ENCODE measurements around the gene MLX.
"Not testable (repeated sequence)": the region's sequence is repeated elsewhere in the genome, so short reads cannot be mapped to it uniquely, and the experiment has no call there.

The MLX gene

DNA sequence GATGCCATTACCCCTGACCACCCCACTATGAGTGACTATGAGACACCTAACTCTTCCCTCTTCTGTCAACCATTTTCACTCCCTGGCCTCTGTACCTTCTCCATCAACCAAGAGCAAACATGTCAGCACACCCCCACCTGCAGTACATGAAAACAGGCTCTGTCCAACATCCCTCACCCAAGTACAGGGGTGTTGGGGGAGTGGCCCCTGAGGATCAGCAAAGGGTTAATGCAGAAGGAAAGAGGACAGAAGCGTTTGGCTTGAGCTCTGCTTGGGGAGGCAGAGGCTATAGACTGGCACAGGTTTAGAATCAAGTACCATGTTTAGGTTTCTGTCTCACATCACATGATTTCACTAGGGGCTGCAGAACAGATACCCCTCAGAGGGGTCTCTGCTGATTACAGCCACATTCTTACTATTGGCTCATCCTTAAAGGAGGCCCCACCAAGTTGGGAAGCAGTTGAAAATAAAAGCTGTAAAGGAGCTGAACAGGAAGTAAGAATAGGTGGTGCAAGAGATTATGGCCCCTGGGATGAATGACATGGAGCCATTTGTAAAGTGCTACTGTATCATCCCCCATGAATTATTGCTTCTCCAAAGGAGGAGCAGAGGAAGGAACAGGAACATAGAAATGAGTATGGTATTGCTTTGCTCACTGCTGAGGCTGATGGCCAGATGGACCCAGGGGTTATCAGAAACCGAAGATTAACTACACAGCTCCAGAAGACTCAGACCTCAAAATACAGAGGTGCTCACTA lies 13.1 kb downstream of the MLX start:
- DNase-seq (ENCODE audit: low read depth in 2 of 2), result no peak

DNA sequence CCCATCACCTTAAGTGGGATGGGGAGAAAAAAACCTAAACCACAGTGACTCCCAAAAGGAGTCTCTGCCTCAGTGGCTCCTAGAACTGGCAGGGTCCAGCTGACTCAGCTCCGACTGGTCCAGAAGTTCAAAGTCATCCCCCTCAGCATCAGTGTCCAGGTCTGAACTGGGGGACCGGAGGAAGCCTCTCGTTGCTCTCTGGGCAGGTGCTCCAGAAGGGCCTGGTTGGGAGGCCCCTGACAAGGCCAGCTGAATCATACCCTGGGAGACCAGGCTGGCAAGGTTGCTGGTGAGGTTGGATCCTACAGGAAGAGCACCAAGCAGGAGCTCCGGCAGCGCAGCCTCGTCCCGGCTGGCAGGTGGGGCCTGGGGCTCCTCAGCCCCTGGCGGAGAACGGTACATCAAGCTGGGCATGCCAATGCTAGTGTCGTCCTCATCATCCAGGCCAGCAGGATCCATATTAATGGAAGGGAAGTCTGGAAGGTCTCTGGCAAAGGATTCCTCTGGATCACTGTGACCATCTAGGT lies 14.9 kb downstream of the MLX start:
- no peak for DNase-seq (ENCODE audit: low read depth in 2 of 2)

DNA sequence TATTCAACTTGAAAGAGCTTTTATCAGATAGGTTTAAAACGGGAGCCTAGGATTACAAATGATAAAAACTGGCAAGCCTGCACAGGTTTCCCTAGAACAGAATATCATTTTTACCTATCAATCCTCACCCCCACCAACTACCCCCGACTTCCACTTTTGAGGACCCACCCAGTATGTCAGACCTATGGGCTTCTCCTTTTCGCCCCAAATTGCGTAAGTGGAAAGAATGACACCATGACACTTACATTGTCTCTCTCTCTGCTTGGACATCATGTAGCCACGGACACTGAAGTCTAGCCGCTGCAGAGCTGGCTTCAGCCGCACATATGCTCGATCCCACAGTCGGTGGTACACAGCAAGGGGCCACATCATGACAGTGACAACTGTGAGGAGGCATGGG lies 18.0 kb downstream of the MLX start:
- no peak for DNase-seq (ENCODE audit: low read depth in 2 of 2)

DNA sequence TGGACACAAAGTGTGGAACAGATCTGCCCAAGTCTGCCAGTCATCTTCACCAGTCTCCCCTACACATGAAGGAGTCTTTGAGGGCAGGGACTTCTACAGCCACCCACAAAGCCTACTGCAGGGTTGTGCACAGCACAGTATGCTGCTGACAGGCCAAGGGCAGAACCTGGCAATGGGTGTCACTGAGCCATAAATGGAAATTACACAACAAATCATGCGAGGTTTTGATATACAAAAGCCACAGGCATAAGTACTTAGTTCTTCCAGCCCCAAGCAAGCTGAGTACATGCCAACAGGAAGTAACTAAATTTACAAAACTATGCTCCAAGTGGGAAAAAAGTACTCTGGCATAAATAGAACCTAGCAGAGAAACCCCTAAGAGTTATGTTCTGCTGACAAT lies 18.5 kb downstream of the MLX start:
- no peak for DNase-seq (ENCODE audit: low read depth in 2 of 2)

DNA sequence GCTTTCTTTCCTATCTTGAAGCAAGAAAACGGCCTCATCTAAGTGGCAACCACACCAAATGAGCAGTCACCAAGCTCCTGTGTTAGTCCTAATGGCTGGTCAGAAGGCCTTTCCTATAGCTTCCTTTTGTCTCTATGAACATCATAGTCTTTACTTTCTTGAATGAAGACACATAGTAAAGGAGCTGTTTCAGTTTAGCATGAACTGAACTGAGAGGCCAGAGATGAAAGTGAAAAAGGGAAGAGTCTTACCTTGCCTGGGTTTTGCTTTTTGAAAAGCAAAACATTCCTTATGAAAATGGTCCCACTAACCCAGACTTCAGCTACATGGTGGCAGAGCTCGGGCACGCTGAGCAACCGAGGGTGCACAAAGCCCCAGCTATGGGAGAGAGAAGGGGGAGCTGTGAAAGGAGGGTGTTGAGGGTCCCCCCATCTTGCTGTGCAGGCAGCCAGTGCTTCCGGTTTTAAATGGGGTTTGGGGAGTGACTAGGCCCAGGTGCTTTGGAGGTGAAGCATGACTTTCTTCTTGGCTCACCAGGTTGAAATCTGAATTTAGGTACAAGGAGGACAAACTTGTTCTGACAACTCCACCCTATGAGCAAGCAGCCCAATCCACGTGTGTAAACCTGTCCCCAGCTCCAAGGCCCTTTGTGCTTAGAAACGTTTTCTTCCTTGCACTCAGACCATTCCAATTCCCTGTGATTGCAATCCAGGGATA lies 19.8 kb downstream of the MLX start:
- DNase-seq (ENCODE audit: low read depth in 2 of 2), result no peak

DNA sequence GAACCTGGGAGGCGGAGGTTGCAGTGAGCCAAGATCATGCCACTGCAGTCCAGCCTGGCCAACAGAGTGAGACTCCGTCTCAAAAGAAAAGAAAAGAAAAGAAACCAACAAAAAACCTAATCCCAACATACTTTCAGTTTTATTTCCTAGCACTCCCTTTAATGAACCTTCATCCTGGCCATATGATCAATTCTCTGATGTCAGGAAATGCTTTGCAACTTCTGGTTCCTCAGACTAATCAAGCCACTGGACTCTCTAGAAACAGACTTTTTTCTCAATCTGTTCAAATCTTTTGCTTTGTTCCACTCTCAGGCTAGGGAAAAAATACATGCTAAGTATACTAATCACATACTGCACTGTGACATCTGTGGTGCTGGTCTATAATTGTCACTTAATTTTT lies 24.0 kb downstream of the MLX start:
- no peak for DNase-seq (ENCODE audit: low read depth in 2 of 2)

DNA sequence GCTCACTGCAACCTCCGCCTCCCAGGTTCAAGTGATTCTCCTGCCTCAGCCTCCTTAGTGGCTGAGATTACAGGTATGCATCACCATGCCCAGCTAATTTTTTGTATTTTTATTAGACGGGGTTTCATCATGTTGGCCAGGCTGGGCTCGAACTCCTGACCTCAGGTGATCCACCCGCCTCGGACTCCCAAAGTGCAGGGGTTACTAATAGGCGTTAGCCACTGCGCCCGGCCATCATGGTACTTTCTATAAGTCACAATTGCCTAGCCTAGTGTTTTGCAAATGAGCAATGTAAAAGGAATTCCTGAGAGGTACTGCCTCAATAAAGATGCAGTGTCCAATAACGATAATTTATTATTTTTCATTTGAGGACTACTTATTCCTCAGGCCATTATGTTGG lies 24.5 kb downstream of the MLX start:
- no peak for DNase-seq (ENCODE audit: low read depth in 2 of 2)

DNA sequence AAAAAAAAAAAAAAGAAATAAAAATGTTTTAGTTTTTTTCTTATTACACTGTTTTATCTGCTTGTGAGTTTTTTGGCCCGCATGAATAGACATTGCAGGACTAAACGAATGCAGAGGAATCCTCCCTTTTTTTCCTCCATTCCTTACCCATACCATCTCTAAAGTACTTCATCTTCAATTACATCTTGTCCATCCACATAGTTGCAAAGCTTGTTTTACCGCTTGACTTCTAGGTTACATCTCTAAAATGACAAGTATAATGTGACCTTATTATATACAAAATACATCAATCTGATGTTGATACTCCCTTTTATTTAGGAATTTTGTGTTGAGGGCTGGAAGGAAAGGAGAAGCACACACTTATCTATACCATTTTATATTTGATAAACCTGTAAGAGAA lies 29.5 kb downstream of the MLX start:
- DNase-seq (ENCODE audit: low read depth in 2 of 2), result no peak

DNA sequence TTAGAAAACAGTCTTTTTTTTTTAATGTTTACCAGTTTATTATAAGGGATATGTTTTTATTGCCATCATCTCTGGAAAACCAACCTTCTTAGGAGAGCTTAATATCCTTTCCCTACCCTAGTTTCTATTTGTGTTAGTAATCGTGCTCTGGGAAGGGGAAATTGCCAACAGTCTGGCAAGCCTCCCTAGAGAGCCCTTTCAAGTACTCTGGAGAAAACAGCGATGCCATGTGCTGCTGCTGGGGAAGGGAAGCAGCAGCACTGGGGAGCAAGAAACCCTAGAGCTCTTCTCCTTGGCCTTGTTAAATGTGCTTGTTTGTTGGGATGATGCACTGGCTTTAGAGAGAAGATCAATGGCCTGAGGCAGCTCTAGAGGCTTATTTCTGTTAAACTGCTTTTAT lies 32.0 kb downstream of the MLX start:
- no peak for DNase-seq (ENCODE audit: low read depth in 2 of 2)

DNA sequence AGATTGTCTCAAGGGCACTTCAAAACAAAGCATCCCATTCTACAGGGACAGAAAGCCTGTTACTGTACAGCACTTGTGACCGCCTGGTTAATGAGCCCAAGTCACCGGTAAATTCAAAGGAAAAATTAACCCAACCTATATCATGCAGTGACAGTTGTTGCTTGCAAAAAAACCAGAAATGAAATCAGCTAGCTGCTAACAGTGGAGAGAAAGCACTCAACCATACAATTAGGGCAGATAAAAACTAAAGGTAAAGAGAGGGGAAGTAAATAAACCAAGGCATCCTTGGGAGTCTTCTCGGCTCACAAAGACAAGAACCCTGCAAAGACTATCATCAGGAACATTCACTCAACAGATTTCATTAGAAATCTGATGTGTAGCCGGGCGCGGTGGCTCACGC lies 36.4 kb downstream of the MLX start:
- no peak for DNase-seq (ENCODE audit: low read depth in 2 of 2)

DNA sequence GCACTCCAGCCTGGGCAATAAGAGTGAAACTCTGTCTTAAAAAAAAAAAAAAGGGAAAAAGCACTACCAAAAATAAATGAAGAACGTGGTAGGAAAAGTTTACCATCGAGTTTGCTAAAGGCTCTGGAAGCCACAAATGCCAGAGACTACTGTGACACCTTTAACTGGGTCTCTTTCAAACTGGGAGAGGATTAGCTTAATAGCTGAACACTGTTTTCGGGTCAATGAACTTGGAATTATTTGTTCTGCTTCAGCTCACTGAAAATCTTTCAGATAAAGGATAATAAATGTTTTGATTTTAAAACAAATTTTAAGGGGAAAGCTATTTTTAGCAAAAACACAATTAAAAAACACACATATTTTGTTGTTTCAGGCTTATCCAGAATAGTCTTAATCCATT lies 40.9 kb downstream of the MLX start:
- no peak for DNase-seq (ENCODE audit: low read depth in 2 of 2)

DNA sequence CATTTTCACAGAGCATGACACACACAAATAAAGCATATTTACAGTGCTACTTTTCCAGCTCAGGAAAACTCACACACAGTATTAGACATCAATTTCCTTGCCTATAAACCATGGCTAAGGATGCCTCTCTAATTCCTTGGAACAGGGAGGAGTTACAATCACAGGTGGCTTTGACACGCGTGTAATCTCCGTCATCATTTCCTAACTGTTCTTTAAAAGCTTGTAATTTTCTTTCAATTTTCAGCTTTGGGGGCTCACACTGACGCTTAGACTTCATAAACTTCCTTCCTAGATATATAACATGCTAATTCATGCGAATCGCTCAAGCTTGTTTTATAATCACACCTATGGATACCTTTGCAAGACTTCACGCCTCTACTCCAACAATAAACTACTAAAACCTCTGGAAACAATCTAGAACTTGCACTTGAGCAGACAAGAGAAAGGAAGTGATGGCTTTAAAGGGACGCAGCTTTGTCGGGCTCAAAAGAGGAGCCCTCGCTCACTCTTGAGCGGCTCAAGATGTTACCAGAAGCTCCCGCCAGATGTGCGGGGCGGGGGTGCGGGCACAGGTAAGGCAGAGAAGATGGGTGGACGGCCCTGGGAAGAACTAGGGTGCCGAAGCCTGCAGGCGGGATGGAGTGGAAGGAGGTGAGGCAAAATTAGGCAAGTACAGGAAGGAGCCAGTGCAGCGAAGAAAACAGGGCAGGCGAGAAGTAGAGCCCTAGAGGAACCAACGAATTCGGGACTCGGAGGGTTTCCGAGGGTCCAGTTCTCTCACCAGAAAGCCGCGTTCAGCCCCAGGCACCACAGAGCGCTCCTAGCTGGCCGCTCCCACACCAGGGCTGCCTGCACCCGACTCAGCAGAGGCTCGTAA lies 41.6 kb downstream of the MLX start:
- DNase-seq (ENCODE audit: low read depth in 2 of 2), result peak in 1 of 2 donors; percentile 6

DNA sequence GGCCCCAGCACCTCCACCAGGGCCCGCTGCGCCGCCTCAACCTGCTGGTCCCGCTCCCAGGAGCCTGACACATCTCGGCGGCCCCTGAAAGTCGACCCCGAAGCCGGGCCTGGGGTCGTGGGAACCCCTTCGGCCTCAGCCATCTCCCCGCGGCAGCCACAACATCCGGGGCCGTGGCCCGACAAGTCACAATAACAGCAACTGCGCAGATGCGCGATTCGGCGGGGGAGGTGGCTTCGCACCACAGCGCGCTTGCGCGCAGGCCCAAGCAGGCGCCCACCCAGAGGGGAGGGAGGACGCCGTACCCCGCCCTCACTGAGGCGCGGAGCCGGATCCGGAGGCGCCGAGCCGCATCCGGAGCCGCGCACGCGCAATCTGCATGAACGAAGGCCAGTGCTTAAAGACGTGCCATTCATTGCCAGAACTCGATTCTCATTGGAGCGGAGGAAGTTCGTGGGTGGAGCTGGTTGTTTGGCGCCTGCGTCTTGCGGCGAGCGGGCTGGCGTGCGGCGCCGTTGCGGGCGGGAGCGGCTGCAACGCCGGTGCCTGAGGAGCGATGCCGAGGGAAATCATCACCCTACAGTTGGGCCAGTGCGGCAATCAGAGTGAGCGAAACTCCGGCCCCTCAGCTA lies 42.4 kb downstream of the MLX start, which contains the start of the genes RETREG3 and TUBG1:
Gene RETREG3, minus strand, starts transcription at position 193 of the 632 bp plus-strand sequence. Its CDS starts 50 bp downstream, at position 143.
Gene TUBG1, plus strand, starts transcription at position 502 of the 632 bp plus-strand sequence. Its CDS starts 55 bp downstream, at position 557.
- DNase-seq (ENCODE audit: low read depth in 2 of 2), result peak; percentile 97 to 99

DNA sequence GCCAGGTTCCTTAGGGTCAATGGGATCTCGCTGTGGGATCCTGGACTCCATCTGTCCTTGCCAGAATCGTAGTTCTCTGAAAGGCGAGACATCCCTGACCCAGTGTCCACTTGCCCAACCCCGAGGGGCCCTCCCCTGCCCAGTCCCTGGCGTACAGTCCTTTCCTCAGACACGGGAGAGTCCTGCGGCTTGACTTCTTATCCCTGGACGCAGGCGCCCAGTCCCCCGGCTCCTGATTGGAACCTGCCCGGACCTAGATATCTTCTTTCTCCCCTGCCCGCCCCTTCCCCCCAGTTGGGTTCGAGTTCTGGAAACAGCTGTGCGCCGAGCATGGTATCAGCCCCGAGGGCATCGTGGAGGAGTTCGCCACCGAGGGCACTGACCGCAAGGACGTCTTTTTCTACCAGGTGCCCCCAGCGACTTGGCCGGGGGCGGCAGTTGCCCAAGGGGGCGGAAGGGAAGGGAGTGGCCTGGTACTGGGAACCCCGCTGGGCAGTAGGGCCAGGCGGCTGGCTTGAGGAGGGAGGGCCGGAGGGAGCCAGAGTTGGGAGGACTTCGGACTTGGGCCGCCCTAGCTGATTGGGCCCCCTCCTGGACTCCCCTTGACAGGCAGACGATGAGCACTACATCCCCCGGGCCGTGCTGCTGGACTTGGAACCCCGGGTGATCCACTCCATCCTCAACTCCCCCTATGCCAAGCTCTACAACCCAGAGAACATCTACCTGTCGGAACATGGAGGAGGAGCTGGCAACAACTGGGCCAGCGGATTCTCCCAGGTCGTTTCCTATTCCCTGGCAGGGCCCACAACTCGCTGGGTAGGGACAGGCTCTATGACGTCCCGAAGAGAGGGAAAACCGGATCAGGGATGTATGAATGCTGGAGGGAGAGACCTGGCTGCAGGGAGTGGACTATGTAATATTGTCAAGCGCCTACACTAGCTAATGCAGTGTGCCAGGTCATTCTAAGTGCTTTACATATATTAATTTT lies 43.2 kb downstream of the MLX start:
- DNase-seq (ENCODE audit: low read depth in 2 of 2), result not testable (repeated sequence)

DNA sequence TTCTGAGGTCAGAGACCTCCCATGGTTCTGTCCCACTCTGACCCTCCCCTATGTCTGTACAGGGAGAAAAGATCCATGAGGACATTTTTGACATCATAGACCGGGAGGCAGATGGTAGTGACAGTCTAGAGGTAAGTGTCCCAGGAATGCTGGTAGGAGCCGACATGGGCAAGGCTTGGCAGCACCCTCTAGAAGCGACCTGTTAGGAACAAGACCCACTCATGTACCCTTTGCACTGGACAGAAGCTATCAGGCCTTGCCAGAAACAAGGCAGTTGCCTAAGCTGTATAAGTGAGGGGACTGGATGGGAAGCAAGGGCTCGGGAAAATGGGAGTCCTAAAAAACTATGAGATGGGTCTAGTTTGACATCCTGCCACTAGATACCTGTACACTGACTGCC lies 45.1 kb downstream of the MLX start:
- no peak for DNase-seq (ENCODE audit: low read depth in 2 of 2)

DNA sequence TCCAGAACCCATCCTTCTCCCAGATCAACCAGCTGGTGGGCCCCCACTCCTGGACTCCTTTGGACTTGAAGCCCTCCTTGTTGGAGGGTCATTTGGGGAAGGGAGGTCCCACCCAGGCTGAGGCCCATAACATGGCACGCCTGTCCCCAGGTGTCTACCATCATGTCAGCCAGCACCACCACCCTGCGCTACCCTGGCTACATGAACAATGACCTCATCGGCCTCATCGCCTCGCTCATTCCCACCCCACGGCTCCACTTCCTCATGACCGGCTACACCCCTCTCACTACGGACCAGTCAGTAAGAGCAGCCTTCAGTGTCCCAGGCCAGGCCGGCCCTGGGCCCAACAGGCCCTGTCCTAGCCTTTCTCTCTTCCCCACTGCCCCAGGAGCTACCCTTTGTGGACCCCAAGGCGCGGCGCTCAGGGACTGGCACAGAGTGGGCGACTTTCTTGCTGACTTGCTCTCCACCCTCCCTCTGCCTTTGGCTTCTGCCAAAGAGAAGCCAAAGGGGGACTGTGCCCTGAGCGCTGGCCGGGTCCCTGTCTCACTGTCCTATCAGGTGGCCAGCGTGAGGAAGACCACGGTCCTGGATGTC lies 46.9 kb downstream of the MLX start:
- no peak for DNase-seq (ENCODE audit: low read depth in 2 of 2)

DNA sequence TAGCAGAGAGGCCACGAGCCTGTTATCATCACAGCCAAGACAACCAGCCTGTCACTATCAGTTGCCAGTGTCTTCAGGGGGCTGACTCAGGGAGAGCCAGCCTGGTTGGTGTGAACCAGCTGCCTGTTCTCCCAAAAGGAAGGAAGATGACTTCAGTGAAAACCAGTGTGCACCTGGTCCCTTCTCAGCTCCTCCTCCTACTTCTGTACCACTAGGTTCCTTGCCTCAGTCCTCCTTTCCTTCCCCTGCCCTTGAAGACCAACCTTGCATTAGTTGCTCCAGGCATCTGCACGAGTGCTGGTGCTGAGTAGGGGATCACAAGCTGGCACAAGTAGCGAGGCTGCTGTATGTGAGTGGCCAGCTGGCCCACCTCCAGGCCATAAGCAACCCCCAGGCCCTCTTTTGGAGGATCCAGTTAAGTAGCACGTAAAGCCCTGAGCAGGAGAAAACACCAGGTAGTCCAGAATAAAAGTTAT lies 51.1 kb downstream of the MLX start:
- no peak for DNase-seq (ENCODE audit: low read depth in 2 of 2)

DNA sequence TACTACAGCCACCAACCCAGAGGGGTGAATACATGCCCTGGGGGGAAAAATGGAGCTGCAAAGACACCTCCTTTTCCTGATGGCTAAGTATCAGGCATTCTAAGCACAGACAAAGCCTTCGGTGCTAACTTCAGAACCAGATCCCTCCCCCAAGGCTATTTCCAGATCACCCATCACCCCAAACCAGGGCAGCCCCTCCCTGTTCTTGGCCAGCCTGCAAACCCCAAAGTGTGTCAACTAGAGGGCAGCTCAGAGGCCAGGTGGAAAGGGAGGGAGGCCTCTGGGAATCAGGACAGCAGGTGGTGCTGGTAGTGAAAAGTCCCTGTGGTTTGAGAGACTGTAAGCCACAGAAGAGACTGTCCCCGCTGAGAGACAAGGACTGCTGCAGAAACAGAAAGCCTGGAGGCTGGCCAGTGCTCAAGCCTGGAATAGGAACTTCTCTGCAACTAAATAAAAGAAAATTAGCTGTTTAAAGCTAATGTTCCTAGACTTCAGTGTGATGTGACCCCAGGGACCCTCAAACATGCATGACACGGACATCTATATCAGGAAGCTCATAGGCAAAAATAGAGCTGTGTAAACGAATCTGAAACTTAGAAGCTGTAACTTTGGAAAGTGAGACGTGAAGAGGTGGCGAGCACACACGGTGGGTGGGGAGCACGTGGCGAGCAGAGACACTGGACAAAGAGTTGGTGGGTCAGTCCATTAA lies 51.7 kb downstream of the MLX start:
- DNase-seq (ENCODE audit: low read depth in 2 of 2), result no peak

DNA sequence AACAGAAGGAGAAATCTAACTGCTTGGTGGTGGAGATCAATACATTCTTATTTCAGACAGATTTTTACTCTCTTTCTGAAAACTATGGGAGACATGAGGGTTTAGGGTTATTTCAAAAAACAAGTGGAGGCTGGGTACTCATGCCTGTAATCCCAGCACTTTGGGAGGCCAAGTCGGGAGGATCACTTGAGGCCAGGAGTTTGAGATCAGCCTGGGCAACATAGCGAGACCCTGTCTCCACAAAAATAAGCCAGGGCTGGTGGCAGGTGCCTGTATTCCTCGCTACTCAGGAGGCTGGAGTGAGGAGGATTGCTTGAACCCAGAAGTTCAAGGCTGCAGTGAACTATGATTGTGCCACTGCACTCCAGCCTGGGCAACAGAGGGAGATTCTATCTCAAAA lies 55.1 kb downstream of the MLX start:
- not testable (repeated sequence) for DNase-seq (ENCODE audit: low read depth in 2 of 2)

Data from activated CD8-positive, alpha-beta memory T cell treated with anti-CD3 and anti-CD28 coated beads for 4 hours (primary cell).